Panc1 (cell line): ENCODE data around the gene MAP3K20. TPM values are rescaled to one million over a fixed set of nuclear protein-coding genes. Genes with fewer than 3 reads are reported as not detected.
A peak's percentile ranks its signal among the peaks of the same experiment; 100 is the strongest.

Experiments used
- ATAC-seq: fragments of 200-7000 bp; cut with Tn5 transposase; 2 replicates; pipeline ENCODE4 v1.9.1; 2020; ENCODE audit warnings: mild to moderate bottlenecking, moderate library complexity
- BruUV-seq: library from RNA; stranded (reverse); fragments of 400-500 nt; replicated peaks from 2 replicates; lab custom pipeline; 2021; lab: Mats Ljungman, UMichigan
- CTCF ChIA-PET: fragments of 300-600 bp; sonication (Branson Sonifier 250); formaldehyde crosslinking; loops from one replicate; lab custom pipeline; 2022; ENCODE audit warnings: antibody characterized with exemption; lab: Charles Lee
- POLR2A ChIA-PET: fragments of 300-600 bp; sonication (Branson Sonifier 250); formaldehyde crosslinking; loops from one replicate; lab custom pipeline; 2022; ENCODE audit warnings: antibody characterized with exemption; lab: Charles Lee
- DNase-seq: peaks from one replicate; pipeline ENCODE4 v3.0.0-alpha.2; 2010; ENCODE audit warnings: low read depth, low spot score
- H3K27ac ChIP-seq: 2 replicates; pipeline ENCODE4 v1.5.1; 2011; ENCODE audit warnings: mild to moderate bottlenecking, low read length, inconsistent platforms
- H3K27me3 ChIP-seq: fragments of 200-500 bp; sonication (Bioruptor generic); 2 replicates; pipeline ENCODE4 v1.6.0; 2014; ENCODE audit warnings: low read length, inconsistent platforms; ENCODE audit not compliant: control insufficient read depth, insufficient read depth
- H3K36me3 ChIP-seq: fragments of 200-500 bp; sonication (Bioruptor generic); 2 replicates; pipeline ENCODE4 v1.5.1; 2014; ENCODE audit warnings: inconsistent platforms, mild to moderate bottlenecking, low read length, moderate library complexity; ENCODE audit not compliant: control insufficient read depth, insufficient read depth
- H3K4me1 ChIP-seq: 2 replicates; pipeline ENCODE4 v1.5.1; 2011; ENCODE audit warnings: inconsistent platforms, mild to moderate bottlenecking, low read length, moderate library complexity; ENCODE audit not compliant: control insufficient read depth, insufficient read depth
- H3K4me3 ChIP-seq, 2 experiments: 2 replicates each; pipeline ENCODE4 v1.5.1; 2011 to 2012; ENCODE audit warnings: low read depth in 2 of 2, low read length in 2 of 2, mild to moderate bottlenecking in 2 of 2, inconsistent platforms in 1 of 2, moderate library complexity in 1 of 2
- H3K9me3 ChIP-seq: fragments of 200-500 bp; sonication (Bioruptor generic); 2 replicates; pipeline ENCODE4 v1.5.1; 2014; ENCODE audit warnings: low read depth, mild to moderate bottlenecking, inconsistent platforms, low read length, moderate library complexity; ENCODE audit not compliant: control insufficient read depth, insufficient read depth
- CTCF ChIP-seq: fragments of 450-650 bp; IDR thresholded peaks from 2 replicates; pipeline ENCODE4 v1.5.1; 2017; ENCODE audit warnings: mild to moderate bottlenecking
- POLR2AphosphoS5 ChIP-seq: IDR thresholded peaks from 2 replicates; pipeline ENCODE4 v1.6.1; 2012; ENCODE audit warnings: mild to moderate bottlenecking, low read depth, low read length, moderate library complexity
- REST ChIP-seq, 2 experiments: IDR thresholded peaks; 2 replicates each; pipeline ENCODE4 v1.6.1; 2011 to 2012; ENCODE audit warnings: low read depth in 2 of 2, control low read depth in 1 of 2, low read length in 1 of 2, mild to moderate bottlenecking in 1 of 2, moderate library complexity in 1 of 2; ENCODE audit not compliant: insufficient read depth in 1 of 2
- SIN3A ChIP-seq: IDR thresholded peaks from 2 replicates; pipeline ENCODE4 v1.6.1; 2012; ENCODE audit warnings: low read depth, mild to moderate bottlenecking, low read length, moderate library complexity, borderline replicate concordance; ENCODE audit not compliant: insufficient read depth
- TCF7L2 ChIP-seq: IDR thresholded peaks from 2 replicates; pipeline ENCODE4 v1.6.1; 2011; ENCODE audit warnings: mild to moderate bottlenecking, low read depth, low read length, inconsistent platforms
- in situ Hi-C: cut with HindIII; loops from 2 replicates; pipeline ENCODE4 v1.10.0; 2016; ENCODE audit warnings: low sequenced_read_pairs, low pct_unique_long_range_greater_than_20kb
- intact Hi-C: fragments of 100-400 bp; cut with micrococcal nuclease; formaldehyde crosslinking; loops from one replicate; pipeline ENCODE4 v1.10.0; 2022; ENCODE audit not compliant: unreplicated experiment
- total RNA-seq: library from RNA; stranded (reverse); gene quantifications from one replicate; pipeline ENCODE4 v1.2.1, GENCODE V29; 2021; ENCODE audit not compliant: unreplicated experiment

MAP3K20 gene
- total RNA-seq, 1 experiment from 2014 or later, result 121 TPM

GRCh38 chr2:173066887-173067676 lies 8.6 kb upstream of the MAP3K20 start:
- CTCF ChIA-PET, result no interaction called here
- H3K9me3 ChIP-seq, result no peaks in the 10 kb centered on the region
- no TSS peak for BruUV-seq

DNA sequence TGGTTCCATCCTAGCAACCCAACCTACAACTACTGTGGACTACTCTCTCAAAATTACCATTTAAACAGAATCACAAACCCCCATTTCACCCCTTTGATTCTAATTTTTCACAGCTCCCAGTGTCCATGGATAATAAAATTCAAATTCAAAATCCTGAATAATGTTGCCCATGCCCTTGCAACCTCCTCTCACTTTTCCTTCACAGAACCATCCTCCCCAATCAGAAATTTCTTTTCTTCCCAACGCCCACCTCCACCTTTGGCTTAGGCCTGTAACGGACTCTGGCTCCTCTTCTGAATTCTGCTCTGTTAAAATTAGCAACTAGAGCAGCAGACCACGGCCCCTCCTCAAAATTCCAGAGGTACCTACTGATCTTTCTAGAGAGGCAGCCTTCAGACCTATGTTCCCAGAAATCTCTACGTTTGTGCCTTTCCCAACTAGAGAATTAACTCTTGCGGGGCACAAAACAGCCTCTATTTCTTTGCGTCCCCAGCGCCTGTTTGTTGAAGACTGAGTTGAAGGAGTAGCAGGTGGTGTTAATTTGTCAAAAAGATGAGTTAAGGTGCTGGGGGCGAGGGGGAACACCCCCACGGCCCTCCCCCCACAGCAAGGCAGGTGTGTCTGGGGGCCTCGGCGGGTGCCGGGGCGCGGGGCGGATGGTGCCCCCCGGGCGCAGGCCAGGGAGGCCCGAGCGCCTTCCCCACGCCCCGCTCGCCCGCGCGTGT lies 428 bp upstream of the MAP3K20 start:
- intact Hi-C loops, result no loop called here
- no peak for DNase-seq

More at GRCh38 chr2:173066887-173067676, 8.6 kb upstream of the MAP3K20 start:
- POLR2A ChIA-PET, result no interaction called here
- DNase-seq (no peak), ATAC-seq (no peak)
- Histone ChIP-seq H3K27ac (peak overlapping the region; percentile 49; the same call in 1 of the 2 replicates), H3K27me3 (no peaks in the 10 kb centered on the region), H3K4me1 (no peaks in the 10 kb centered on the region), H3K36me3 (no peaks in the 10 kb centered on the region), H3K4me3 (no peak overlapping the region)
- no peak for TF ChIP-seq TCF7L2
- no peak for TF ChIP-seq CTCF
- TF ChIP-seq POLR2AphosphoS5, result no peak
- no peak for TF ChIP-seq SIN3A
- in situ Hi-C loops, result no loop called here
- intact Hi-C loops, result no loop called here

More for the DNA sequence above, 428 bp upstream of the MAP3K20 start:
- peak overlapping the region; percentile 59 to 70 for H3K4me3 ChIP-seq
- H3K36me3 ChIP-seq, result peaks cover 2% of the 10 kb centered on the region; the same call in 1 of the 2 replicates
- no peak for TF ChIP-seq SIN3A
- TF ChIP-seq REST (IDR thresholded peaks at IDR 0.05; ENCODE audit: insufficient read depth in 1 of 2, low read depth in 2 of 2, low read length in 1 of 2), result no peak
- TF ChIP-seq TCF7L2, result no peak; the same call in 1 of the 2 replicates
- no peak for TF ChIP-seq CTCF
- TF ChIP-seq POLR2AphosphoS5, result no peak
- in situ Hi-C loops, result no loop called here
- no peaks in the 10 kb centered on the region for H3K9me3 ChIP-seq
- POLR2A ChIA-PET, result interaction anchor here (0.6 to 1.0 kb wide), 2 partner anchors 34 to 35 kb away, joined by 3 read pairs; no protein-coding TSS in a partner anchor
- ATAC-seq, result no peak
- H3K27me3 ChIP-seq, result no peaks in the 10 kb centered on the region
- peaks cover 51% of the 10 kb centered on the region for H3K4me1 ChIP-seq
- H3K27ac ChIP-seq, result peak overlapping the region; percentile 94
- BruUV-seq, result TSS peak; percentile 31
- CTCF ChIA-PET, result interaction anchor here (0.6 kb wide), 1 partner anchor 9 kb away, joined by 4 read pairs; no protein-coding TSS in a partner anchor
